ENCODE results near the gene PCDHGA3. TPM values are rescaled to one million over a fixed set of nuclear protein-coding genes. Genes with fewer than 3 reads are reported as not detected.
"Not testable (repeated sequence)": the region's sequence is repeated elsewhere in the genome, so short reads cannot be mapped to it uniquely, and the experiment has no call there.

Gene PCDHGA3
- total RNA-seq, 1 donor from 2014 or later: 1.7 TPM

GRCh38 chr5:141373673-141374317, 30.2 kb downstream of the PCDHGA3 start, which contains the start of gene PCDHGA6:
PCDHGA6 (plus strand) TSS chr5:141373891; CDS start chr5:141374084, 193 bp downstream.
- DNase-seq (no peak), ATAC-seq (no peak)
- H3K27me3 ChIP-seq: peaks cover 7% of the 10 kb centered on the region
- H3K4me3 ChIP-seq: no peak within 1 kb of the TSS
- intact Hi-C loops (cut with DNase I): no loop called here
- TF ChIP-seq CTCF (IDR thresholded peaks at IDR 0.05): peak; percentile 41
- H3K9me3 ChIP-seq: peaks cover 36% of the 10 kb centered on the region
- no peaks in the 10 kb centered on the region for H3K36me3 ChIP-seq
- H3K4me1 ChIP-seq: no peaks in the 10 kb centered on the region
- no peak within 1 kb of the TSS for H3K27ac ChIP-seq

GRCh38 chr5:141374627-141375026, 31.0 kb downstream of the PCDHGA3 start:
- TF ChIP-seq CTCF (IDR thresholded peaks at IDR 0.05): no peak
- no peak for DNase-seq
- no peak overlapping the region for H3K4me3 ChIP-seq
- intact Hi-C loops (cut with DNase I): no loop called here
- H3K9me3 ChIP-seq: peaks cover 36% of the 10 kb centered on the region
- peaks cover 7% of the 10 kb centered on the region for H3K27me3 ChIP-seq
- no peaks in the 10 kb centered on the region for H3K36me3 ChIP-seq
- ATAC-seq: no peak
- H3K27ac ChIP-seq: no peak overlapping the region
- no peaks in the 10 kb centered on the region for H3K4me1 ChIP-seq

- H3K9me3 ChIP-seq: peaks cover 41% of the 10 kb centered on the region
- H3K27ac ChIP-seq; H3K27me3 ChIP-seq; H3K36me3 ChIP-seq; ATAC-seq; H3K4me1 ChIP-seq; intact Hi-C loops (cut with DNase I); DNase-seq; H3K4me3 ChIP-seq: not testable (repeated sequence)
Observed at GRCh38 chr5:141375444-141376155, 32.0 kb downstream of the PCDHGA3 start.

- Histone ChIP-seq H3K4me3 (peak within 1 kb of the TSS; percentile 20), H3K9me3 (peaks cover 23% of the 10 kb centered on the region), H3K36me3 (no peaks in the 10 kb centered on the region), H3K27me3 (peaks cover 11% of the 10 kb centered on the region), H3K27ac (no peak within 1 kb of the TSS), H3K4me1 (no peaks in the 10 kb centered on the region)
- peak; percentile 29 for ATAC-seq
- DNase-seq: no peak
- TF ChIP-seq CTCF (IDR thresholded peaks at IDR 0.05): peak; percentile 13
- intact Hi-C loops (cut with DNase I): no loop called here
Observed at GRCh38 chr5:141382469-141383294, 39.1 kb downstream of the PCDHGA3 start, which contains the start of gene PCDHGA7. PCDHGA7 (plus strand) TSS chr5:141382742; CDS start chr5:141382900, 158 bp downstream.

- Histone ChIP-seq H3K27ac (no peak overlapping the region), H3K27me3 (peaks cover 11% of the 10 kb centered on the region), H3K4me3 (no peak overlapping the region), H3K4me1 (no peaks in the 10 kb centered on the region), H3K36me3 (no peaks in the 10 kb centered on the region), H3K9me3 (peaks cover 19% of the 10 kb centered on the region)
- TF ChIP-seq CTCF (IDR thresholded peaks at IDR 0.05): no peak
- ATAC-seq (no peak), DNase-seq (no peak)
- intact Hi-C loops (cut with DNase I): no loop called here
Observed at GRCh38 chr5:141383345-141383744, 39.7 kb downstream of the PCDHGA3 start.
